ENCODE results near the gene CRELD1.

DNA sequence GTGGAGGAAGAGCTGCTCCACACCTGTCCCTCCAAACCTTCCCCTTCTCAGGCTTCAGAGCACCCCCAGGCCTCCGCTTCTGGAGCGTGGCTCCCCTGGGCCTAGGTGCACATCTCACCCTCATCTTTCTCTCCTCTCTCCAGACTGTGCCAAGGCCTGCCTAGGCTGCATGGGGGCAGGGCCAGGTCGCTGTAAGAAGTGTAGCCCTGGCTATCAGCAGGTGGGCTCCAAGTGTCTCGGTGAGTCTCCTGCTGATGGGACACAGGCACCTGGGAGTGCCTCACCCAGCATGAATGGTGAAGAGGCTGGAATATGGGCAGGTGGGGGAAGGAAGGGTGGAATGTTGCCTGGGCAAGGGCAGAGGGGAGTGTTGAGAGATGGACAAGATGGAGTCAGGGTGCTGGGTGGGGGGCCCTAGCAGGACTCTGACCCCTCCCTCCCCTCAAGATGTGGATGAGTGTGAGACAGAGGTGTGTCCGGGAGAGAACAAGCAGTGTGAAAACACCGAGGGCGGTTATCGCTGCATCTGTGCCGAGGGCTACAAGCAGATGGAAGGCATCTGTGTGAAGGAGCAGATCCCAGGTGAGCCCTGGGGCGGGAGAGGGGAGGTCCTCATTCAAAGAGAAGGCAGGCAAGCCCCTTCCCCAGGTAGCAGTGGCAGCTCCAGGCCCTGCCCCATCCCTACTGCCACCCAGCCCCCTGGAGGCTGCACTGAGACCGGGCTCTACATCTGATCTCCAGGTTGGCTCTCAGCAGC is 9.5 kb downstream of the CRELD1 start:
- TF ChIP-seq POLR2A (IDR thresholded peaks at IDR 0.05) (no peak), CTCF (IDR thresholded peaks at IDR 0.05) (no peak)

Measured in right lobe of liver (tissue), 4 donors.